Activated B cell treated with CpG ODN at 0.5 μM for 24 hours (primary cell): ENCODE measurements around the gene VPS26B. TPM values are rescaled to one million over a fixed set of nuclear protein-coding genes. Genes with fewer than 3 reads are reported as not detected.

ENCODE experiments used
- ATAC-seq: fragments of 200-7000 bp; cut with Tn5 transposase; one replicate; pipeline ENCODE4 v1.10.0; 2021; ENCODE audit warnings: low read depth, mild to moderate bottlenecking, moderate library complexity
- CTCF ChIA-PET: fragments of 350-600 bp; sonication (Branson Sonifier 250); formaldehyde crosslinking; loops from one replicate; lab custom pipeline; 2021; ENCODE audit warnings: antibody characterized with exemption; lab: Charles Lee
- POLR2A ChIA-PET: fragments of 350-600 bp; sonication (Branson Sonifier 250); formaldehyde crosslinking; loops from one replicate; lab custom pipeline; 2021; ENCODE audit warnings: antibody characterized with exemption; lab: Charles Lee
- DNase-seq: peaks from one replicate; pipeline ENCODE4 v3.0.0; 2022
- H3K27ac Mint-ChIP-seq: one replicate; pipeline ENCODE4 v1.8.0; 2020; ENCODE audit warnings: mixed read lengths
- H3K27me3 Mint-ChIP-seq: one replicate; pipeline ENCODE4 v1.8.0; 2021; ENCODE audit warnings: mixed read lengths
- H3K36me3 Mint-ChIP-seq: one replicate; pipeline ENCODE4 v1.8.0; 2021; ENCODE audit warnings: low read depth, mixed read lengths
- H3K4me1 Mint-ChIP-seq: one replicate; pipeline ENCODE4 v1.8.0; 2021; ENCODE audit warnings: mixed read lengths
- H3K4me3 Mint-ChIP-seq: one replicate; pipeline ENCODE4 v1.8.0; 2020; ENCODE audit warnings: mild to moderate bottlenecking, mixed read lengths
- H3K9me3 Mint-ChIP-seq: one replicate; pipeline ENCODE4 v1.8.0; 2020; ENCODE audit warnings: mixed read lengths
- intact Hi-C: fragments of 100-400 bp; cut with micrococcal nuclease; formaldehyde crosslinking; loops from one replicate; pipeline ENCODE4 v1.15.1; 2024
- total RNA-seq: library from RNA; stranded (reverse); gene quantifications from 2 replicates; pipeline ENCODE4 v1.2.3, GENCODE V29; 2022
- TF ChIP-seq, protein P1 (sequence below): fragments of 200-600 bp; IDR thresholded peaks from one replicate; pipeline ENCODE4 v1.8.0; 2022; ENCODE audit warnings: antibody characterized with exemption, mild to moderate bottlenecking

The VPS26B gene
- total RNA-seq, 1 donor from 2014 or later, result 11.4 TPM

DNA sequence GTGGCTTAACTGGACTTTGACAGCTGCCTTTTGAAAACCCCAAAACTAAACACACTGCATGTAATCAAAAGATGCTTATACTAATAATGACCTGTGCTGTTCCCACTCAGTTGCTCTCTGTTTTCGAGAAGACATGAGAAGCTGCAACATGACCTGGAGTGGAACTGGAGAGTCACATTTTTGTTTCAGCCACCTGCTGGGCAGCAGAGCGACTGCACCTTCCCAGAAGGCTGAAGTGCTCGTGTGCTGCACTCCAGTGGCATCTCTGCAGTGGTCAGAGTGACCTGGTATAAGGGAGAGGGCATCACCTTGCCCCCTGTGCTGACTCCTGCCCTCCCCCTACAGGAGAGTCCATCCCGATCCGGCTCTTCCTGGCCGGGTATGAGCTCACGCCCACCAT is 20.1 kb downstream of the VPS26B start:
- H3K27me3 Mint-ChIP-seq, result no peaks in the 10 kb centered on the region
- ATAC-seq (peak; percentile 84), DNase-seq (no peak)
- peaks cover 39% of the 10 kb centered on the region for H3K36me3 Mint-ChIP-seq
- H3K27ac Mint-ChIP-seq, result no peak overlapping the region
- TF ChIP-seq, protein P1, sequence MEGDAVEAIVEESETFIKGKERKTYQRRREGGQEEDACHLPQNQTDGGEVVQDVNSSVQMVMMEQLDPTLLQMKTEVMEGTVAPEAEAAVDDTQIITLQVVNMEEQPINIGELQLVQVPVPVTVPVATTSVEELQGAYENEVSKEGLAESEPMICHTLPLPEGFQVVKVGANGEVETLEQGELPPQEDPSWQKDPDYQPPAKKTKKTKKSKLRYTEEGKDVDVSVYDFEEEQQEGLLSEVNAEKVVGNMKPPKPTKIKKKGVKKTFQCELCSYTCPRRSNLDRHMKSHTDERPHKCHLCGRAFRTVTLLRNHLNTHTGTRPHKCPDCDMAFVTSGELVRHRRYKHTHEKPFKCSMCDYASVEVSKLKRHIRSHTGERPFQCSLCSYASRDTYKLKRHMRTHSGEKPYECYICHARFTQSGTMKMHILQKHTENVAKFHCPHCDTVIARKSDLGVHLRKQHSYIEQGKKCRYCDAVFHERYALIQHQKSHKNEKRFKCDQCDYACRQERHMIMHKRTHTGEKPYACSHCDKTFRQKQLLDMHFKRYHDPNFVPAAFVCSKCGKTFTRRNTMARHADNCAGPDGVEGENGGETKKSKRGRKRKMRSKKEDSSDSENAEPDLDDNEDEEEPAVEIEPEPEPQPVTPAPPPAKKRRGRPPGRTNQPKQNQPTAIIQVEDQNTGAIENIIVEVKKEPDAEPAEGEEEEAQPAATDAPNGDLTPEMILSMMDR, result no peak
- no peaks in the 10 kb centered on the region for H3K4me1 Mint-ChIP-seq
- ChIA-PET POLR2A (interaction anchor here (1.0 to 1.7 kb wide), 2 partner anchors 16 to 37 kb away, joined by 3 to 7 read pairs; no protein-coding TSS in a partner anchor), CTCF (interaction anchor here (1.3 to 5.5 kb wide), 6 partner anchors 14 to 194 kb away, joined by 4 to 45 read pairs (median 6); partner anchors contain the start of genes NCAPD3 and VPS26B)
- H3K9me3 Mint-ChIP-seq, result no peaks in the 10 kb centered on the region
- H3K4me3 Mint-ChIP-seq, result no peak overlapping the region
- intact Hi-C loops, result loop anchor here (1.0 kb wide), 3 partner anchors 16 to 194 kb away; no protein-coding TSS in a partner anchor

DNA sequence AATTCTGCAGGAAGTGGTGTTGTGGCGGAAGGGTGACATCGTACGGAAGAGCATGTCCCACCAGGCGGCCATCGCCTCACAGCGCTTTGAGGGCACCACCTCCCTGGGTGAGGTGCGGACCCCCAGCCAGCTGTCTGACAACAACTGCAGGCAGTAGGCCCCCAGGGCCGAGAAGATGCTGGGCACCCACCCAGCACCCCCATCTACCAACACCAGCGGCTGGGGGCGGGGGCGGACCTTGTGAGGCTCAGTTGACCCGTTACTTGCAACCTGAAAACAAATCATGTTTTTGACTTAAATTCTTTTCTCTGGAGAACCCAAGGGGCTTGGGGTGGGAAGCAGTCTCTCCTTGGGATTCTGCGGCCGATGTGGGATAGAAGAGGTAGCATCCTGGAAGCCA is 21.0 kb downstream of the VPS26B start:
- ChIA-PET CTCF (interaction anchor here (1.4 to 5.5 kb wide), 3 partner anchors 15 to 37 kb away, joined by 6 to 45 read pairs (median 15); partner anchors contain the start of genes NCAPD3 and VPS26B), POLR2A (no interaction called here)
- intact Hi-C loops, result no loop called here
- TF ChIP-seq, protein P1, result no peak
- DNase-seq (no peak), ATAC-seq (no peak)
- H3K9me3 Mint-ChIP-seq, result no peaks in the 10 kb centered on the region
- H3K27me3 Mint-ChIP-seq, result no peaks in the 10 kb centered on the region
- no peaks in the 10 kb centered on the region for H3K4me1 Mint-ChIP-seq
- no peak overlapping the region for H3K27ac Mint-ChIP-seq
- peaks cover 40% of the 10 kb centered on the region for H3K36me3 Mint-ChIP-seq
- no peak overlapping the region for H3K4me3 Mint-ChIP-seq

DNA sequence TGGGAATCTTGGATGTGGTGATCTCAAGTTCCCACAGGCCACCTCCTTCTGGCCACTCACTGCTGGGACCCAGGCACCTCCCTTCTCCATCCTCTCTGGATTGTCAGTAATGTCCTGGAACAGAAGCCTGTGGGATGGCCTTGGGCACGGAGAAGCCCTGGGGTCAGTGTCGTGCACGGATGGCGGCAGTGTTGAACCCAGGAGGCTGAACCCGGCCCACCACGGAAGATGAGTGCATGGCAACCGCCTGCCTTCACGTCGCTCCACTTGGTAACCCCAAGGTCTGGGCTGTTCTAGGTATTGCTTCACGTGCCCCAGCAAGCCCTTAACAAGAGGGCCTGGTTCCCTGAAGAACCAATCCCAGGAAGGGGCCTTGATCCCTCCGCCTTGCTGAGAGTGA is 21.6 kb downstream of the VPS26B start:
- Mint-ChIP-seq H3K27ac (no peak overlapping the region), H3K4me3 (no peak overlapping the region), H3K36me3 (peaks cover 44% of the 10 kb centered on the region), H3K27me3 (no peaks in the 10 kb centered on the region), H3K9me3 (no peaks in the 10 kb centered on the region), H3K4me1 (no peaks in the 10 kb centered on the region)
- DNase-seq (no peak), ATAC-seq (no peak)
- intact Hi-C loops, result no loop called here
- TF ChIP-seq, protein P1, result no peak
- ChIA-PET CTCF (interaction anchor here (5.5 kb wide), 1 partner anchor 38 kb away, joined by 45 read pairs; no protein-coding TSS in a partner anchor), POLR2A (no interaction called here)

DNA sequence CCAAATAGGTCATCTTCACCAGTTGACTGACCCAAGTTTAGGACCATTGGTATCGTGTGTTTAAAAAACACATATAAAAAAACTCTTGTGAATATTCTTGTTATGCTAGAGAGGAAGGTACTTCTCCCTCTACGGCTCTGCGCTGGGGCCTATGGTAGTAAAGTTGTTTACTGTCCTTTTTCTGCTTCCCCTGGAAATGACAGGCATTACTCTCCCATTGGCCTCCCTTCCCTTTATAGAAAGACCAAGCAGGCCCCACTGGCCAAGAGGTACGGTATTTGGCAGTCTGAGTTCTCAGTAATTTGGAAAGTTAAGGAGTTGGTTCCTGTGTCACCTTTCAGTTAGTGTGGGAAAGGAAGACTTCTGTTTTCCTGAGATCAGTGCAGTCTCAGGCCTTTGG is 22.2 kb downstream of the VPS26B start:
- ATAC-seq (no peak), DNase-seq (no peak)
- TF ChIP-seq, protein P1, result no peak
- intact Hi-C loops, result no loop called here
- Mint-ChIP-seq H3K4me3 (no peak overlapping the region), H3K4me1 (peaks cover under 1% of the 10 kb centered on the region), H3K27me3 (no peaks in the 10 kb centered on the region), H3K27ac (no peak overlapping the region), H3K9me3 (no peaks in the 10 kb centered on the region), H3K36me3 (peaks cover 48% of the 10 kb centered on the region)
- ChIA-PET CTCF (no interaction called here), POLR2A (no interaction called here)

DNA sequence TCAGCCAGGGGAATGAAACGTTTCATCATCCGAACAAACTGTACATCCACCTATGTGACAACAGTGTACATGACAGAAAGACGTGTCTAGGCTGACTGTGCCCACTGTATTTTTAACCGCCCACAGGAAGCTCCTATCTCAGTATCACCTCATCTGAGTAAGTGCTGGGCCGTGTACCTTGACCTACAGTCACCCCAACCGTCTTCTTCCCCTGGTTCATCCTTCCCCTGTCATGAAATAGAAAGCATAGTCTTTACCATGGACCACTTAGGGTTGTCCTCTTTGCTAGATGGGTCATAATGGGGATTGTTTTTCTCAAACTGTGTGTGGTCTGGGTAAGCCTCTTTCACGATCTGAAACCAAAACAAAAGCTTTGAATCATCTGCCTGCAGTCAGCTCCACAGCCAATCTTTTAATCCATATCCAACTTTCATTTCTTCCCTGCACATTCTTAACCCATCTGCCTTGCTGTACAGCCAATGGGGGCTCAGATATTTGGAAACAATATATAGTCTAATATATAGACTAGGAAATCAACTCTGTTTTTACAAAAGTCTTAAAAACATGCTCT is 24.5 kb downstream of the VPS26B start:
- no peak for DNase-seq
- no peak overlapping the region for H3K27ac Mint-ChIP-seq
- no peak overlapping the region for H3K4me3 Mint-ChIP-seq
- CTCF ChIA-PET, result interaction anchor here (1.3 kb wide), 1 partner anchor 39 kb away, joined by 3 read pairs; no protein-coding TSS in a partner anchor
- POLR2A ChIA-PET, result interaction anchor here (1.0 kb wide), 1 partner anchor 24 kb away, joined by 4 read pairs; the partner anchor contains the start of gene VPS26B
- no peaks in the 10 kb centered on the region for H3K9me3 Mint-ChIP-seq
- ATAC-seq, result no peak
- H3K4me1 Mint-ChIP-seq, result peaks cover 15% of the 10 kb centered on the region
- TF ChIP-seq, protein P1, result no peak
- no peaks in the 10 kb centered on the region for H3K27me3 Mint-ChIP-seq
- intact Hi-C loops, result no loop called here
- peaks cover 49% of the 10 kb centered on the region for H3K36me3 Mint-ChIP-seq
